T-helper 1 cell treated with Interleukin-12 subunit alpha and Interleukin-12 subunit beta and Interleukin-4 antibody, amounts not matched to agents 30 μg/mL and 1 μg/mL, for 36 hours (primary cell): ENCODE data around the gene ARHGEF2.

Experiments used
- H3K27ac Mint-ChIP-seq: one replicate; pipeline ENCODE4 v1.8.0; 2021; ENCODE audit warnings: mild to moderate bottlenecking, mixed read lengths
- H3K27me3 Mint-ChIP-seq: one replicate; pipeline ENCODE4 v1.8.0; 2021; ENCODE audit warnings: low read depth, mixed read lengths
- H3K36me3 Mint-ChIP-seq: one replicate; pipeline ENCODE4 v1.8.0; 2021; ENCODE audit warnings: low read depth, mixed read lengths
- H3K4me1 Mint-ChIP-seq: one replicate; pipeline ENCODE4 v1.8.0; 2021; ENCODE audit warnings: low read depth, mixed read lengths
- H3K4me3 Mint-ChIP-seq: one replicate; pipeline ENCODE4 v1.8.0; 2021; ENCODE audit warnings: mild to moderate bottlenecking, moderate library complexity, mixed read lengths
- H3K9me3 Mint-ChIP-seq: one replicate; pipeline ENCODE4 v1.8.0; 2021; ENCODE audit warnings: mixed read lengths

ARHGEF2 gene

GRCh38 chr1:155969377-155969791 lies 9.0 kb downstream of the ARHGEF2 start:
- H3K4me1 Mint-ChIP-seq: peaks cover 75% of the 10 kb centered on the region
- no peaks in the 10 kb centered on the region for H3K27me3 Mint-ChIP-seq
- peaks cover 47% of the 10 kb centered on the region for H3K36me3 Mint-ChIP-seq
- peak overlapping the region; percentile 78 for H3K27ac Mint-ChIP-seq
- no peaks in the 10 kb centered on the region for H3K9me3 Mint-ChIP-seq
- H3K4me3 Mint-ChIP-seq: no peak overlapping the region

DNA sequence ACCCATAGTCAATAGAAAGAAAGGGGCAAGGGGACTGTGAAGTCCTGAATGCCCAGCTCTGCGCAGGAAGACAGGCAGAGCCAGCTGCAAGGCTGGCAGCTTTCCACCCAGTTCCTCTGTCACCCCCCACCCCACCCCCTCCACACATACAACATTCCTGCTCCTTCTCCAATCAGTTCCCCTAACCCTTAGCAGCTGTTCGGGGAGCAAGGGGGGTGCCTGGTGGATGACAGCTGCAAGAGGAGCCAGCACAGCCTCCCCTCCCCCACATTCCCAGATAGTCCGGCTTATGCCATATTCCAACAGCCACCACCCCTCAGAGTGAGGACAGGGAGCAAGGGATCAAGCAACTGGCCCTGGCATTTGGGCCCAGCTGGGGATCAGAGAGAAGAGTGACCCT lies 9.7 kb downstream of the ARHGEF2 start:
- Mint-ChIP-seq H3K27me3 (no peaks in the 10 kb centered on the region), H3K9me3 (no peaks in the 10 kb centered on the region), H3K27ac (peak overlapping the region; percentile 55), H3K36me3 (peaks cover 47% of the 10 kb centered on the region), H3K4me1 (peaks cover 72% of the 10 kb centered on the region), H3K4me3 (peak overlapping the region; percentile 69)

GRCh38 chr1:155968051-155968400 lies 10.3 kb downstream of the ARHGEF2 start:
- Mint-ChIP-seq H3K9me3 (no peaks in the 10 kb centered on the region), H3K27me3 (no peaks in the 10 kb centered on the region), H3K36me3 (peaks cover 45% of the 10 kb centered on the region), H3K4me3 (peak overlapping the region; percentile 69), H3K27ac (peak overlapping the region; percentile 89), H3K4me1 (peaks cover 65% of the 10 kb centered on the region)

GRCh38 chr1:155967341-155968050 lies 10.9 kb downstream of the ARHGEF2 start:
- no peaks in the 10 kb centered on the region for H3K27me3 Mint-ChIP-seq
- peaks cover 45% of the 10 kb centered on the region for H3K36me3 Mint-ChIP-seq
- H3K4me1 Mint-ChIP-seq: peaks cover 60% of the 10 kb centered on the region
- H3K9me3 Mint-ChIP-seq: no peaks in the 10 kb centered on the region
- peak overlapping the region; percentile 89 for H3K27ac Mint-ChIP-seq
- peak overlapping the region; percentile 69 for H3K4me3 Mint-ChIP-seq

- Mint-ChIP-seq H3K9me3 (no peaks in the 10 kb centered on the region), H3K4me3 (peak overlapping the region; percentile 37), H3K36me3 (peaks cover 50% of the 10 kb centered on the region), H3K27ac (peak overlapping the region; percentile 76), H3K27me3 (no peaks in the 10 kb centered on the region), H3K4me1 (peaks cover 59% of the 10 kb centered on the region)
These were observed 11.6 kb downstream of the ARHGEF2 start for GRCh38 chr1:155966750-155967149.

DNA sequence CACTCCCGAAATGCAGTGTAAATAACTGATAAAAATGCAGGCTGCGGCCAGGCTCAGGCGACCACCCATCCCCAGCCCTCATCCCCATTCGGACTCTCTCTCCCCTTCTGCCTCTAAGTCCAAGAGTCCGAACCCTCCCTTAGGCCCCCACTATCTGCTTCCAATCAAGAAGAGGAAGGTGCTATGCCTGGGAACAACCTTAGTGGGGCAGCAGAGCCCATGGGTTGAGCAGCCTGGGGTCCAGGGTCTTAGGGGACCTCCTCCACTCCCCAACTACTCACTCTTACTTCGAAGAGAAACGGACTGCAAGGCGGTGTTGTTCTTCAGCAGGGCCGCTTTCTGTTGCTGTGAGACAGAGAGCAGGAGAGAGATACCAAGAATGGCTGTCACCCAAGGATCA lies 12.2 kb downstream of the ARHGEF2 start:
- H3K27me3 Mint-ChIP-seq: no peaks in the 10 kb centered on the region
- peaks cover 54% of the 10 kb centered on the region for H3K36me3 Mint-ChIP-seq
- H3K9me3 Mint-ChIP-seq: no peaks in the 10 kb centered on the region
- peak overlapping the region; percentile 59 for H3K27ac Mint-ChIP-seq
- no peak overlapping the region for H3K4me3 Mint-ChIP-seq
- peaks cover 55% of the 10 kb centered on the region for H3K4me1 Mint-ChIP-seq

DNA sequence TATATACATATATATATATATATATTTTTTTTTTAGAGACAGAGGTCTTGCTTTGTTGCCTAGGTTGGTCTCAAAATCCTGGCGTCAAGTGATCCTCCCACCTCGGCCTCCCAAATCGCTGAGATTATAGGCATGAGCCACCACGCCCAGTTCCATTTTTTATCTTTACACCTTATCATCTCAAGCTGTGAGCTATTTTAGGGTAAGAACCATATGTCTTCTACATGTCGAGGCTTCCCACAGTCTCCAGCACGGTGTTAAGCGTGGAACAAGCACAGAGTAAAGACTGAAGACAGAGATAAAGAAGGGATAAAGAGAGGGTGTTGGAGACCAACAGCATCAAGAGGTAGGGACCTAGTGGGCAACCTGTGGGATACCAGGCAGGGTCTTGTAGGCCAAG lies 14.2 kb downstream of the ARHGEF2 start:
- no peaks in the 10 kb centered on the region for H3K9me3 Mint-ChIP-seq
- no peak overlapping the region for H3K27ac Mint-ChIP-seq
- no peak overlapping the region for H3K4me3 Mint-ChIP-seq
- no peaks in the 10 kb centered on the region for H3K27me3 Mint-ChIP-seq
- peaks cover 66% of the 10 kb centered on the region for H3K36me3 Mint-ChIP-seq
- peaks cover 48% of the 10 kb centered on the region for H3K4me1 Mint-ChIP-seq

GRCh38 chr1:155962599-155963211 lies 15.6 kb downstream of the ARHGEF2 start:
- H3K4me1 Mint-ChIP-seq: peaks cover 34% of the 10 kb centered on the region
- H3K9me3 Mint-ChIP-seq: no peaks in the 10 kb centered on the region
- H3K27ac Mint-ChIP-seq: no peak overlapping the region
- H3K4me3 Mint-ChIP-seq: no peak overlapping the region
- peaks cover 60% of the 10 kb centered on the region for H3K36me3 Mint-ChIP-seq
- H3K27me3 Mint-ChIP-seq: no peaks in the 10 kb centered on the region

- Mint-ChIP-seq H3K9me3 (no peaks in the 10 kb centered on the region), H3K4me3 (no peak overlapping the region), H3K4me1 (peaks cover 28% of the 10 kb centered on the region), H3K27me3 (no peaks in the 10 kb centered on the region), H3K27ac (peak overlapping the region; percentile 57), H3K36me3 (peaks cover 60% of the 10 kb centered on the region)
These were observed 16.4 kb downstream of the ARHGEF2 start for GRCh38 chr1:155961937-155962336.

DNA sequence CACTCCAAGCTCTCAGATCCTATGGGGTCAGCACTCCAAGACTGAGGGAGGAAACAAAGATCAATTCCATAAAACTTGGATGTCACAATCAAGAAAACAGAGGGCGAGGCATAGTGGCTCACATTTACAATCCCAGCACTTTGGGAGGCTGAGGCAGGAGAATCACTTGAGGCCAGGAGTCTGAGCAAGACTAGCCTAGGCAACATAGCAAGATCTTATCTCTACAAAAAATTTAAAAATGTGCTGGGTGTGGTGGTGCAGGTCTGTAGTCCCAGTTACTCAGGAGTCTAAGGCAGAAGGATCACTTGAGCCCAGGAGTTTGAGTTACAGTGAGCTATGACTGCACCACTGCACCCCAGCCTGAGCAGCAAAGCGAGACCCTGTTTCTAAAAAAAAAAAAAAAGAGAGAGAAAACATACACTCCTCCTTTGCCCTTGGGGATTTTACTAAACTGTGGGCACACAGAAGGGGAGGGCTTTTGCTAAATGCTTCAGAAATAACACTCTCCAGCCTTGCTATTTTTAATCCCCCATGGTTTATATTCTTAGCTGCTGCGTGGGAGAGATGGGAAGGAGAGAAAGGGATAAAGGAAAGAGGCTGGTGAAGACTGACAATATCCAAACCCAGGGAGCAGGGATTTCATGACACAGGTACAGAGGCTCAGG lies 18.1 kb downstream of the ARHGEF2 start:
- peaks cover 49% of the 10 kb centered on the region for H3K36me3 Mint-ChIP-seq
- H3K4me3 Mint-ChIP-seq: no peak overlapping the region
- H3K27me3 Mint-ChIP-seq: no peaks in the 10 kb centered on the region
- no peaks in the 10 kb centered on the region for H3K9me3 Mint-ChIP-seq
- peaks cover 19% of the 10 kb centered on the region for H3K4me1 Mint-ChIP-seq
- H3K27ac Mint-ChIP-seq: peak overlapping the region; percentile 69

DNA sequence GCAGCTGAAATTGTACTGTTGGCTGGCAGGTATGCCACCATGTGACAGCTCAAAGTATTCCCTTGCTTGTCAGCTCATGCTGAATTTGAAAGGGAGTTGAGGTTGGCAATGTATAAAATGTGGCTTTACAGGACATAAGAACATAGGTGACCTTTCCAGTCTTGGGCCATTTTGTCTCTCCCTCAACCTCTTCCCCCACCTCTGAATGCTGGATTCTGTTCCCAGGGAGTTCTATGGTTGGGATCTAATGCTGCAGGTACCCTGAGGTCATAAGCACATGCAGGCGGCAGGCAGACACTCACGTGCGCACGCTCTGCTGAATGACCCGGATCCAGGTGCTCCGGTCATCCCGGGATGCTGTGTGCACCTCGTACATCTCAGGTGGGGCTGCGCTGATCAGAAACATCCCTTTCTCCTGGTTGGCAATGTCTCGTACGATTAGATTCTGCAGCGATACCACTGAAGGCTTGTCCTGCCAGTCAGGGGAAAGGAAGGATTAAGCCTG lies 20.9 kb downstream of the ARHGEF2 start:
- no peak overlapping the region for H3K4me3 Mint-ChIP-seq
- H3K27ac Mint-ChIP-seq: no peak overlapping the region
- H3K9me3 Mint-ChIP-seq: no peaks in the 10 kb centered on the region
- H3K4me1 Mint-ChIP-seq: peaks cover 16% of the 10 kb centered on the region
- no peaks in the 10 kb centered on the region for H3K27me3 Mint-ChIP-seq
- peaks cover 49% of the 10 kb centered on the region for H3K36me3 Mint-ChIP-seq

DNA sequence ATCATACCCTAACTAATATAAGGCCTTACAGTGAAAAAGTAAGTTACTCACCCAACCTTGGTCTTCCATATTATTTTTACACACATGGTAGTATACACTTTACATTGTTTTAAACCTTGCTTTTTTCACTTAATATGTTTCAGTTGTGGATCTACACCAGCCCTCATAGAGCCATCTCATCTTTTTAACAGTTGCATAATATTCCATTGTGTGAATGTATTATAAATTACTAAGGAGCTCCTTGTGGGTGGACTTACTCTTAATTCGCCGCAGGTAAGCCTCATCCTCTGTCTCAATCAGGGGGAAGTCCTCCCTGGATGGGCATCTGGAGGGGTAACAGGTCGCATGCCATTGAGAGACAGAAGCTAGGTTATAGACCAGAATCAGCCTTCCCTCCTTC lies 23.7 kb downstream of the ARHGEF2 start:
- Mint-ChIP-seq H3K27ac (no peak overlapping the region), H3K4me1 (no peaks in the 10 kb centered on the region), H3K36me3 (peaks cover 46% of the 10 kb centered on the region), H3K27me3 (no peaks in the 10 kb centered on the region), H3K9me3 (no peaks in the 10 kb centered on the region), H3K4me3 (no peak overlapping the region)

GRCh38 chr1:155952505-155952890 lies 25.8 kb downstream of the ARHGEF2 start:
- no peak overlapping the region for H3K27ac Mint-ChIP-seq
- peaks cover 45% of the 10 kb centered on the region for H3K36me3 Mint-ChIP-seq
- H3K27me3 Mint-ChIP-seq: no peaks in the 10 kb centered on the region
- H3K9me3 Mint-ChIP-seq: no peaks in the 10 kb centered on the region
- H3K4me1 Mint-ChIP-seq: peaks cover 3% of the 10 kb centered on the region
- H3K4me3 Mint-ChIP-seq: no peak overlapping the region

GRCh38 chr1:155951753-155952504 lies 26.4 kb downstream of the ARHGEF2 start:
- no peak overlapping the region for H3K4me3 Mint-ChIP-seq
- peaks cover 43% of the 10 kb centered on the region for H3K36me3 Mint-ChIP-seq
- no peaks in the 10 kb centered on the region for H3K27me3 Mint-ChIP-seq
- no peak overlapping the region for H3K27ac Mint-ChIP-seq
- H3K4me1 Mint-ChIP-seq: peaks cover 7% of the 10 kb centered on the region
- no peaks in the 10 kb centered on the region for H3K9me3 Mint-ChIP-seq
